A673 (cell line): ENCODE measurements around the gene GRID1. TPM values are rescaled to one million over a fixed set of nuclear protein-coding genes. Genes with fewer than 3 reads are reported as not detected.

Source experiments
- BruUV-seq: library from RNA; stranded (reverse); fragments of 400-500 nt; replicated peaks from 2 replicates; lab custom pipeline; 2021; lab: Mats Ljungman, UMichigan
- CTCF ChIA-PET: fragments of 300-600 bp; sonication (Branson Sonifier 250); formaldehyde crosslinking; loops from one replicate; lab custom pipeline; 2022; ENCODE audit warnings: antibody characterized with exemption; lab: Charles Lee
- POLR2A ChIA-PET: fragments of 300-600 bp; sonication (Branson Sonifier 250); formaldehyde crosslinking; loops from one replicate; lab custom pipeline; 2022; ENCODE audit warnings: antibody characterized with exemption; ENCODE audit not compliant: low non-redundant PET; lab: Charles Lee
- DNase-seq: peaks from one replicate; pipeline ENCODE4 v3.0.0-alpha.2; 2015; ENCODE audit warnings: low spot score
- H3K27ac ChIP-seq: fragments of 200-600 bp; sonication (generic); 2 replicates; pipeline ENCODE4 v1.5.1; 2016; ENCODE audit warnings: mixed run types, low read depth, mild to moderate bottlenecking, mixed read lengths, antibody characterized with exemption, low read length; ENCODE audit not compliant: poor library complexity, severe bottlenecking
- H3K27me3 ChIP-seq: fragments of 200-600 bp; sonication (generic); replicated peaks from 2 replicates; pipeline ENCODE4 v1.6.1; 2017; ENCODE audit warnings: mixed run types, low read depth, mild to moderate bottlenecking, mixed read lengths, antibody characterized with exemption, low read length; ENCODE audit not compliant: insufficient read depth, poor library complexity
- H3K36me3 ChIP-seq: fragments of 200-600 bp; sonication (generic); 2 replicates; pipeline ENCODE4 v1.6.1; 2016; ENCODE audit warnings: mixed run types, mild to moderate bottlenecking, mixed read lengths, antibody characterized with exemption, low read length; ENCODE audit not compliant: insufficient read depth, poor library complexity, severe bottlenecking
- H3K4me1 ChIP-seq: fragments of 200-600 bp; sonication (generic); 2 replicates; pipeline ENCODE4 v1.6.1; 2017; ENCODE audit warnings: mixed run types, mild to moderate bottlenecking, mixed read lengths, antibody characterized with exemption, low read length; ENCODE audit not compliant: insufficient read depth, poor library complexity, severe bottlenecking
- H3K4me3 ChIP-seq: fragments of 200-600 bp; sonication (generic); 2 replicates; pipeline ENCODE4 v1.5.1; 2016; ENCODE audit warnings: low read depth, mixed run types, mild to moderate bottlenecking, mixed read lengths, low read length; ENCODE audit not compliant: poor library complexity, severe bottlenecking
- H3K9me3 ChIP-seq: fragments of 200-600 bp; sonication (generic); 2 replicates; pipeline ENCODE4 v1.6.1; 2016; ENCODE audit warnings: mixed run types, low read depth, mild to moderate bottlenecking, mixed read lengths, antibody characterized with exemption, low read length; ENCODE audit not compliant: poor library complexity, severe bottlenecking
- EZH2 ChIP-seq: fragments of 200-600 bp; sonication (generic); IDR thresholded peaks from 2 replicates; pipeline ENCODE4 v1.6.1; 2017; ENCODE audit warnings: borderline replicate concordance, low read depth, mild to moderate bottlenecking, mixed read lengths, antibody characterized with exemption, low read length; ENCODE audit not compliant: poor library complexity, severe bottlenecking
- intact Hi-C: fragments of 100-400 bp; cut with micrococcal nuclease; formaldehyde crosslinking; loops from one replicate; pipeline ENCODE4 v1.10.0; 2022; ENCODE audit not compliant: unreplicated experiment
- total RNA-seq: library from RNA; stranded (reverse); gene quantifications from 2 replicates; pipeline ENCODE4 v1.2.3, GENCODE V29; 2021
- TF ChIP-seq, protein P1 (sequence below): fragments of 300-800, 200-600 bp; sonication (generic); conservative IDR thresholded peaks from 2 replicates; pipeline ENCODE4 v1.5.1; 2017; ENCODE audit warnings: low read depth, mild to moderate bottlenecking, antibody characterized with exemption, low read length, moderate library complexity, mixed read lengths

The GRID1 gene
- total RNA-seq, 1 experiment from 2014 or later: not detected

DNA sequence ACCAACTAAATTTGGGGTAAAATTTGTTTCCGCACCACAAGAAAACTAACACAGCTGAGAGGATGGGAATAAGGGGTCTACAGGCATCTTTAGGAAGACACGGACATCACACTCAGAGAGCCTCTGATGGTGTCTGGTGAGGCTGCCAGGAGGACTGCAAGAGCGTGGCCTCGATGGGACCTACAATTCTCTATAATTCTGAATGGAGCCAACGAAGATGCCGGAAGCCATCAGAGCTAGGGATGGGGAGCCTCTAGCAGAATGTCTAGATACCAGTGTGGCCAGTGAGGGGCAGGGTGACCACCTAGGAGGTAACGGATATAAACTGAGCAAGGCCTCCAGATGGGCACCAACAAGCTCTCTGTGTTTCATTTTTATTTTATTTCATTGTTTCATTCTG is 7.5 kb downstream of the GRID1 start:
- ChIA-PET POLR2A (no interaction called here), CTCF (no interaction called here)

DNA sequence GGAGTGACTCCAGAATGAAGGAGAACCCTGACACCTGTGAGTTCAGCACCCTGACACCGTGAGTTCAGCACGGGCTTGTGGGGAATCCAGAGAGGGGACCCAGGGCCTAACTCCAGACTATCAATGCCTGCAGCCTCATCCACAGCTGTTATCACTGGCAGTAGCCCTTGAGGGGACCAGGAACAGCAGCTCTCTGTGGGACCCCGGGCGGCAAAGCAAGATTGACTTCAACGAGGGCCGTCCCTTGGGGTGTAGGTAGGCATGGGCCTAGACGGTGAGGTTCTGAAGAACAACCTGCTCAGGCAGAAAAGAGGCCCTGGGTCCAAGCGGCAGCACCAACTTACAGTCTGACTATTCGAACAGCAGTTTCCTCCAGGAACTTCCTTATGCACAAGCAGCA is 8.9 kb downstream of the GRID1 start:
- POLR2A ChIA-PET: no interaction called here
- no TSS peak for BruUV-seq

More for the DNA sequence above, 7.5 kb downstream of the GRID1 start:
- H3K27ac ChIP-seq: no peak overlapping the region
- DNase-seq: no peak
- no peaks in the 10 kb centered on the region for H3K9me3 ChIP-seq
- intact Hi-C loops: no loop called here
- no peaks in the 10 kb centered on the region for H3K4me1 ChIP-seq
- H3K36me3 ChIP-seq: no peaks in the 10 kb centered on the region
- H3K27me3 ChIP-seq: peaks cover 7% of the 10 kb centered on the region
- no peak for TF ChIP-seq EZH2
- TF ChIP-seq, protein P1, sequence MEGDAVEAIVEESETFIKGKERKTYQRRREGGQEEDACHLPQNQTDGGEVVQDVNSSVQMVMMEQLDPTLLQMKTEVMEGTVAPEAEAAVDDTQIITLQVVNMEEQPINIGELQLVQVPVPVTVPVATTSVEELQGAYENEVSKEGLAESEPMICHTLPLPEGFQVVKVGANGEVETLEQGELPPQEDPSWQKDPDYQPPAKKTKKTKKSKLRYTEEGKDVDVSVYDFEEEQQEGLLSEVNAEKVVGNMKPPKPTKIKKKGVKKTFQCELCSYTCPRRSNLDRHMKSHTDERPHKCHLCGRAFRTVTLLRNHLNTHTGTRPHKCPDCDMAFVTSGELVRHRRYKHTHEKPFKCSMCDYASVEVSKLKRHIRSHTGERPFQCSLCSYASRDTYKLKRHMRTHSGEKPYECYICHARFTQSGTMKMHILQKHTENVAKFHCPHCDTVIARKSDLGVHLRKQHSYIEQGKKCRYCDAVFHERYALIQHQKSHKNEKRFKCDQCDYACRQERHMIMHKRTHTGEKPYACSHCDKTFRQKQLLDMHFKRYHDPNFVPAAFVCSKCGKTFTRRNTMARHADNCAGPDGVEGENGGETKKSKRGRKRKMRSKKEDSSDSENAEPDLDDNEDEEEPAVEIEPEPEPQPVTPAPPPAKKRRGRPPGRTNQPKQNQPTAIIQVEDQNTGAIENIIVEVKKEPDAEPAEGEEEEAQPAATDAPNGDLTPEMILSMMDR: no peak
- no TSS peak for BruUV-seq
- H3K4me3 ChIP-seq: no peak overlapping the region

DNA sequence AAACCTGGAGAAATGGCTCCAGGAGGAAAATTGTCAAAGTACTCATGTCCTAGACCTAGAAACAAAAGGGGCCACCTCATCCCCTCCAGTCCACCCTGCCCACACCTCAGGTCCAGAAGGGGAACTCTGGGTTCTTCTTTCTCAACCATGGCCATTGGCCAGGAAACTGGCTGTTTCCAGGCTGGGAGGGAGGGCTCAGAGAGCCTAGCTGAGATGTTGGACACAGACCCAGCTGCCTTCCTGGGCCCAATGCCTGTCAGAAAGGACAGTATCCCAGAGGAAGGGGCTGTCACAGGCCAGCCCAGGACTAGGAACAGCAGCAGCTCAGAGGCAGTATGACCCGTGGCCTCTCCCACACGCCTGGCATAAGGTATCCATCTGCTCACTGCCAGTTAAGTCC is 9.6 kb downstream of the GRID1 start:
- no peak for TF ChIP-seq EZH2
- TF ChIP-seq, protein P1: no peak
- DNase-seq: no peak
- H3K36me3 ChIP-seq: no peaks in the 10 kb centered on the region
- BruUV-seq: no TSS peak
- no peaks in the 10 kb centered on the region for H3K9me3 ChIP-seq
- no peak overlapping the region for H3K27ac ChIP-seq
- peaks cover 7% of the 10 kb centered on the region for H3K27me3 ChIP-seq
- H3K4me1 ChIP-seq: no peaks in the 10 kb centered on the region
- ChIA-PET CTCF (no interaction called here), POLR2A (no interaction called here)
- no peak overlapping the region for H3K4me3 ChIP-seq
- intact Hi-C loops: no loop called here

More for the DNA sequence above, 8.9 kb downstream of the GRID1 start:
- H3K4me3 ChIP-seq: no peak overlapping the region
- intact Hi-C loops: no loop called here
- TF ChIP-seq EZH2: no peak
- TF ChIP-seq, protein P1: no peak
- CTCF ChIA-PET: no interaction called here
- H3K9me3 ChIP-seq: no peaks in the 10 kb centered on the region
- H3K4me1 ChIP-seq: no peaks in the 10 kb centered on the region
- H3K27me3 ChIP-seq: peaks cover 7% of the 10 kb centered on the region
- no peak overlapping the region for H3K27ac ChIP-seq
- no peak for DNase-seq
- H3K36me3 ChIP-seq: no peaks in the 10 kb centered on the region
